Ureter (tissue), 1 donor: ENCODE data around the gene TPPP. TPM values are rescaled to one million over a fixed set of nuclear protein-coding genes. Genes with fewer than 3 reads are reported as not detected.
"Not testable (repeated sequence)": the region's sequence is repeated elsewhere in the genome, so short reads cannot be mapped to it uniquely, and the experiment has no call there.

Experiments
- DNase-seq: peaks from one replicate; pipeline ENCODE4 v3.0.0-alpha.2; 2020; ENCODE audit warnings: low spot score
- total RNA-seq: library from RNA; stranded (reverse); gene quantifications from one replicate; pipeline ENCODE4 v1.2.4, GENCODE V29; 2023
- donor health status: DM: yes; HTN: yes; CAD: no.

The TPPP gene
- total RNA-seq, 1 donor from 2014 or later, result 7.5 TPM

DNA sequence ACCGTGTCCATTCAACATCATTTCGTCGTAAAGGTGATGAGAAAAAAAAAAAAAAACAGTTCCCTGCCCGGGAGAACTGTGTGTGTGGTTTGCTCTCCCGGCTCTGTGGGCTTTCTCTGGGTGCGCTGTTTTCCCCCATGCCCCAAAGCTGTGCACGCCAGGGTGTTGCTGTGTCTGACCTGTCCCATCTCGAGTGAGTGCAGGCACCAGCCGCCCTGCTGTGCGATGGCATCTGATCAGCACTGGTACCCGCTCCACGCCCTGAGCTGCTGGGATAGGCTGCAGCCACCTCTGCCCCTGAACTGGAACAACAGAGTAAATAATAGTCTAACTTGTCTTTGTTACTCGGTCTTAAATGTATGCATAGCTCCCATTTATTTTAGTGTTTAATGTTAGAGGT is 47.7 kb downstream of the TPPP start:
- no peak for DNase-seq

DNA sequence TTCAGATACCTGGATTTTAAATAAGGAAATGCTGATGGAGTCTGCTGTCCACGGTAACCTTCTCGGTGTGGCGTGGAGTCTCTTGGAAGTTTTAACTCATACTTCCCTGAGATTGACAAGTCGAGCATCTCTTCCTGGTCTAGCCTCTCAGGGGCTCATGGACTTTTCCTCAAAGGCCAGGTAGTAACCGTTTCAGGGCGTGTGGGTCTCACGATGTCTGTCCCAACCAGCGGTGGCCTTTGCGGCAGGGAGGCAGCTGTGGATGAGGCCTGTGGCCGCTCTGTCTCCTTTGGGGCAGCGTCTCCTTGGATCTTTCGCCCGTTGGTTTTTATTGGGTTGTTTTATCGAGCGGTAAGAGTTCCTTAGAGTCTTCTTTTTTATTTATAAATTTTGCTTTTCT is 48.2 kb downstream of the TPPP start:
- no peak for DNase-seq

DNA sequence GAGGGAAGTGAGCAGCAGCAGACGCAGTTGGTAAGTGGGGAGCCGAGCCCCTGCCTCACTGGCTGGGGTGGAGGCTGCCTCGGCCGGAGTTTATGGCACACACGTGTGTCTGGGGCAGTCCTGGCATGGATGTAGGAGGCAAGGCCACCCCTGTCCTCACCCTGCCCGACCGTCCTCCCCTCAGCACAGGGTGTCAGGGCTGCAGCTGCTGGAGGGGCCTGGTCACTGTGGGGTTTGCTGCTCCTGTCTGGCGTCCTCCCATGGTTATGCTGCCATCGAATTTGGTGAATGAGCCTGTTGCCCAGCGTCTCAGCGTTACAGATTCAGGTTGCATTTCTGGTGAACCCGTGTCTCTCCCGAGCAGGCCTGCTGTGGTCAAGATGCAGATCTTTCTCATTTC is 48.6 kb downstream of the TPPP start:
- no peak for DNase-seq

DNA sequence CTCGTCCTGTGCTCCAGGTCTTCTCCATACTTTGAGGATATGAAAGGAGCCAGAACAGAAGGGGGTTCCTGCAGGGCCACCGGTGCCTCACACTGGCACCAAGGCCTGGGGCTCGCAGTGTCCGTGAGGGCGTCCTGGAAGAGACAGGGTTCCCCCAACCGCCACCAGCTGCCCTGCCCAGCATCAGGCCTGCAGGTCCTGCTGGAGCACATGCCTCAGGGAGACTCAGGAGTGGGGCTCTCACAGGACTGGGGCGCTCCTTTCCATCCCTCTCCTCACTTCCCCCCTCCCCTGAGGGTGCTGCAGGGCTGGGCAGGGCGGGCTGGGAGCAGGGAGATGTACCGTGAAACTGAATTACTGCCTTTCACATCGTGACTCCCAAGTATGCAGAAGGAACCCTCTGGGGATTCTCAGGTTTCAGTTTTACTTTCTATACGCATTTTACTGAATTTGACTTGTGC is 49.3 kb downstream of the TPPP start:
- no peak for DNase-seq

DNA sequence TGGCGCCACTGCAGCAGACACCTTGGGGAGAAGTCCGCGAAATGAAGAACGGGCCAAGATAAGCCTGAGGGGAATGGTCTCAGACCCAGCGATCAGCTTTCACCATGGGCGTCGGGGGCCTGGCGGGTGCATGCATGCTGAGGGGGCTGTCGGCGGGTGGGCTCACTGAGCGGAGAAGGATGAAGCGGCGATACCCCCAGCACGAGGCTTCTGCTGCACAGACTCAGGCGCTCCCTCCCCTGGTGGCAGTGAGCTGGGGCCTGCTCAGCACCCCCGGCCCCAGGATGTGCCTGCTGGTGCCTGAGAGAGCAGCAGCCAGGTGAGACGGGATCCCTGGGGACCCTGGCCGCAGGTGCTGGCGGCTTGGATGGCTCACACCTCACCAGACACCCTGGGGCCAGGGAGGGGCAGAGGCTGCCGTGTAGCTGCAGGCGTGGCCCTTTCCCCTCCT is 49.8 kb downstream of the TPPP start:
- no peak for DNase-seq

DNA sequence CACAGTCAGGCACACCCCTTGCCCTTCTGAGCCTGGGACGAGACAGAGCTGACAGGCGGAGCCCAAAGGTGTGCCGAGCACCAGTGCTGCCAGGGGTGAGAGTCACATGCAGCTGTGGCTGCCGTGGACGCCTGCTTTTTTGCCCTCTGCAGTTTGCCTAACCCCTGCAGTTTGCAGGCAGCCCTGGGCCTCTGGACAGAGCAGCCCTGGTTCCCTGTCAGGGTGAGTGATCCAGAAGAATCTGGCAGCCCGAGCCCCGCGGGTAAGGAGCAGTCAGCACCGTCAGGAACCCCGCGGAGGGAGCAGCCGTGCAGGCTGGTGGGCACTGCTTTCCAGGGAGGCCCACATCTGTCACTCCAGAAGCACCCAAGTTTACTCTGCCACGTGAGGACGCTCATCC is 50.7 kb downstream of the TPPP start:
- no peak for DNase-seq

DNA sequence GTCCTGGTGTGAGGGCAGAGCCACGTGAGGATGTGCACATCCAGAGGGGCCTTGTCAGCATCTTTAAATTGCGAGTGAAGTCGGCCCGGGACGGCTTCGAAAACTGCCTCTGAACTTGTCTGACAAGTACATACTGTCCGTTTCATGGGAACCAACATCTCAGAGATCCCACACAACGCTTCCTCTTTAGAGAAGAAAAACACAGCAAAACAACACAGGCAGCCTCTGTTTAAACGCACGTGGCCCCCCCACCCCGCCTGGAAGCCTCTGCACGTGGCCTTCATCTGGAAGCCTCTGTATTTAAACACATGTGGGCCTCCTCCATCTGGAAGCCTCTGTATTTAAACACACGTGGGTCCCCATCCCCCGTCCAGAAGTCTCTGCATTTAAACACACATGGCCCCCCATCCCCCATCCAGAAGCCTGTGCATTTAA is 51.8 kb downstream of the TPPP start:
- DNase-seq, result no peak

DNA sequence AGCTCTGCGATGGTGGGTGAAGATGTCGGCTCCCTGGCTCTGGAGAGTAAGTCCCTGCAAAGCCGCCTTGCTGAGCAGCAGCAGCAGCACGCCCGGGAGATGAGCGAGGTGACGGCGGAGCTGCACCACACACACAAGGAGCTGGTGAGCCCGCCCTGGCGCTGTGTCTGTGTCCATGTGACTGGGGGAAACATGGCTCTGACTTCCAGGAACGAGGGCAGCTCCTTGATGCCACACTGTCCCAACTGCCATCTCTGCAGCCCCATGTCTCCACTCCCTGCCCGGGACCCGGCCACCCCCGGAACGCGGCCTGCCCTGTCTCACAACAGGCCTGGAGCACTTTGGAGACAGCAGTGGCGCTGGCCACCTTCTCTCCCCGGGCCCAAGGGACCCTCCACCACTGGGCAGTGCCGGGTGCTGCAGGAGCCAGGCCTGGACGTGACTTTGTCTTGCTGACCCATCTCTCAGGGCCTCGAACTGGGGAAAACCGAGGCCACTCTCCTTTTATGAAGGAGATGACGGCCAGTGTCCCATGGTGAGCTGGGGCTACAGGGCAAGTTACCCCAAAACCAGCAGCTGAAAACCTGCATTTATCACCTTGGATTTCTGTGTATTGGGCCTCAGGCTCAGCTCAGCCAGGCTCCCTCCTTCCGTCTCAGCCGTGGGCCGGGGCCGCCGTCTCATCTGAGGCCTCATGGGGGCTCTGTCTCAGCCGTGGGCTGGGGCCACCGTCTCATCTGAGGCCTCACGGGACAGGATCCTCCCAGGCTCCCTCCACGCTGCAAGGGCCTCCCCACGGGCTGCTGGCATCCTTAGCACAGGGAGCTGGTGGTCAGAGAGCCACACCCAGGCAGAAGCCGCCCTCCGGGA is 52.5 kb downstream of the TPPP start:
- DNase-seq, result no peak

DNA sequence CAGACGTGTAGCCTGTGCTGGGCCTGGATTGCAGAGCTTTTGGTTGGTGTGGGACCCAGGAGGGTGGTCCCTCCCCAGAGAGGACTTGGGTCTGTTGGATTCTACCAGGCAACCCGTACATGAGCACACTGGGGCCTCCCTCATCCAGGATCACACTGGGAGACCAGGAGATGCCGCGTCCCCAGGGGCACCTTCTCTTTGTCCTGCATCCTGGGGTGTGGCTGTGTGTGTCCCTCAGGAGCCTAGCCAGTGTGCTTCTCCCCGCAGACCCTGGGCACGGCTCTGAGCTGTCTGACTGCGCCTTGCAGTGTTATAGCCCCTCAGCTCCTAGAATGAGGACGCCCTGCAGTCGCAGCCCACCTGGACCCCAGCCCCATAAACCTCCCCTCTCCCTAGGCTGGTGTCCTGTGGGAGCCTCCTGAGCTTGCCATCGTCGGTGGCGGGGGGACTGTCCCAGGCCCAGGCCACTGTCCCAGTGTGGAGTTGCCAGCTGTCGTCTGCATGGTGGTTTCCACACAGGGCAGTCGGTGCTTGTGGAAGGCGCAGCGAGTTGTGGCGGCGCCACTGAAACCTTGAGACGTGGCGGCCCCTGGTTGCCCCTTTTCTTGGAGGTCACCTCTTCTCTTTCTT is 53.5 kb downstream of the TPPP start:
- no peak for DNase-seq

DNA sequence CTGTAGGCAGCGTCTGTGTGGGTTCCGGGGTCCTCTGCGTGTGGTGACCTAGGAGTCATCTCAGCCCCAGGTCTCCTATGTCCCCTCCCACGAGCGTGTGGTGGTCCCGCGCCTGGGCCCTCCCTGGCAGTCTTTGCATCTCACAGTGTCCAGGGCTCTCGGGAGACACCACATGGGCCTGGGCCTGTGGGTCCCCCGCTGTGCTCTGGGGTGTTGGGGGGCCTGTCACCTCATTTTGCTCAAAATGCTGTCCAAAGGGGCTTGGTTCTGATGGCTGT is 54.0 kb downstream of the TPPP start:
- DNase-seq, result no peak

DNA sequence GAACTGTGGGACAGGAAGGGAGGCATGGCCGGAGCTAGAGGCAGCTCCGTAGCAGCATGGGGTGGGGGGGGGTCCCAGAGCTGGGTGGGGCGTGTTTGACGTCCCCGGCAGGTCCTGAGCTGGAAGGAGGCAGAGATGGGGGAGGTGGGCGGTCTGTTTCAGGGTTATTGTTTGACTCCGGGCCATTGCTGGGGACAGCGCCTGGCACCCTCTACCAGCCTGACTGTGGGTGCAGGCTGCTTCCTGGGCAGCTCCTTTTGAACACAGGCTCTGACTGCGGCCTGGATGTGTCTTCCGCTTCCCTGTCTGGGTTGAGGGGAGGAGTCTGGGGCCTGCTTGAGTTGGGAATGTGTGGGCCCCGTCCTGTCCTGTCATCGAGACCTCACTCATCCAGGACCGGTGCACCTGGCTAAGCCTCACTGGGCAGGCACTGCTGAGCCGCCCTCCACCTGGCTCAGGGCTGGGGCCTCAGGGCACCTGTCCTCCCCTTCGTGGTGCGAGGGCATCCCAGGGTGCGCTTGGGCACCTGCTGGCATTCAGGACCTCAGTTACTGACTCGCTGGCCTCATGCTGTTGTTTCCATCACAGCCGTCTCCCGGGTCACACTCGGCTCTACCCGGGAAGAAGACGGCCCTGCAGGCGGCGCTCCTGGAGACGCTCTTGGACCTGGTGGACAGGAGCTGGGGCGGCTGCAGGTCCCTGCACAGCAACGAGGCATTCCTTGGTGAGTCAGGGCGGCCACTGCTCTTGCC is 54.5 kb downstream of the TPPP start:
- no peak for DNase-seq

DNA sequence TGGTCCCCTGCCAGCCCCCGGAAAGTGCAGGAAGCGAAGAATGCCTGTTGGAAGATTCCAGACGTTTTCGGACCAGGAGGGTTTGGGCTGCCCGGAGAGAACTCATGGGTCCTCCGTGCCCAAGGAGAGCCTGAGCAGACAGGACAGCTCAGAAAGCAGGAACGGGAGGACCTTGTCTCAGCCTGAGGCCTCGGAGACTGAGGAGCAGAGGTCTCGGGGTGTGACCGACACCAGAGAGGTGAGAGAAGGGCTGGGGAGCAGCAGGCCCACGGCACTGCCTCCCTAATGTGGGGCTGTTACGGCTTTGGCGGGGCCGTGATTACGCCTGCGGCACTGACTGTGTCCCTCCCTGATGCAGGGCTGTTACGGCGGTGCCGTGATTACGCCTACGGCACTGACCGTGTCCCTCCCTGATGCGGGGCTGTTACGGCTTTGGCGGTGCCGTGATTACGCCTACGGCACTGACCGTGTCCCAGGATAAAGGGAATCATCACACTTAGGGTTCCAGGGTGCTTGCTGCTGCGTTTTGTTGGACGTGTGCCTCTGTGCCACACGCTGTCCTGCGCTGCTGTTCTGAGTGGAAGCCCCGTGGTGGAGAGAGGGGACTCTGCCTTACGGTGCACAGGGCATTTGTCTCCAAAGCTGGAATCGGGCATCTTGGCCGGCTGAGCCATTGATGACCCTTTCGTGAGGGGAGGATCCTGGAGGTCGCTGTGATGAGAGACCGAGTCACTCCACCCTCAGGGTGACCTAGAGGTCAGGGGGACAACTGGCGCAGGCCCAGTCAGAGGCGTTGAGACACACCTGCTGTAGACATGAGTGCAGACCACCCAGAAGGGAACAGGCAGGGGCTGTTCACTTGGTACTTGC is 55.3 kb downstream of the TPPP start:
- DNase-seq, result no peak

DNA sequence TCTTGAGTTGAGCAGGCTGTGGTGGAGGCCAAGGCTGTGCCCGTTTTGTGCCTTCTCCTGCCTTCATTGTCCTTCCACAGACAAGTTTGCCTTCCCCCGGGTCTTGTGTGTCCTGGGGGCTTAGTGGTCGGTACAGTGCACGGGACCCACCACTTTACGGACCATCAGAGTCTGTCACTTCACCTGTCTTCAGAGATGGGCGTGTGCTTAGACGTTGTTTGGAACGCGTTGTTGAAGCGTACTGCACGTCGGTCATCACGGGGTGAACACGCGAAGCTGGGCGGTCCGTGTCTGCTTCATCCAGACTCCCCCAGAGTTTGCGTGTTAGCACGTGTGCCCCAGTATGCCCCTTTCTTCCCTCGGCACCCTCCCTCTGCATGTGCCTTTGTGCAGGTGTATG is 56.2 kb downstream of the TPPP start:
- no peak for DNase-seq

DNA sequence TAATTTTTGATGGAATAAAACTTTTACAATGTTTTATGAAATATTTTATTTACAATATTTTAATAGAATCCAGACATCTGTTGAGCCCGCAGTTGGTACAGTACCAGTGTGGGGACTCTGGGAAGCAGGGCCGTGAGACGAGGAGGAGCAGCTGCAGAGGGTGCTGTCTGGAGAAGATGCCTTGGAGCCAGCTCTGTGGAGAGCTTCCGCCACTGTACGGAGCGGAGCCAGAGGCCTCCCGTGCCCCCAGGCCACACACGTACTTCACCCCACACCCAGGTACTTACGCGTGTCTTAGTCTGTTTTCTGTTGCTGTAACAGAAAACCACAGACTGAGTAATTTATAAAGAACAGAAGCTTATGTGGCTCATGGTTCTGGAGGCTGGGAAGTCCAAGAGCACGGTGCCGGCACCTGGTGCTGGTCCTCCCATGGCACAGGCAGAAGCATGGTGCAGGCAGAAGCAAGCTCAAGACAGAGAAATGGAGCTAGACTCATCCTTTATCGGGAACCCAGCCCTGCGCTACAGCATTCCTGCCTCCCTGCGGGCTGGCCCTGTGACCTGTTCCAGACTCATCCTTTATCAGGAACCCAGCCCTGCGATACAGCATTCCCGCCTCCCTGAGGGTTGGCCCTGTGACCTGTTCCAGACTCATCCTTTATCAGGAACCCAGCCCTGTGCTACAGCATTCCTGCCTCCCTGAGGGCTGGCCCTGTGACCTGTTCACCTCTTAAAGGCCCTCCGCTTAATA is 57.7 kb downstream of the TPPP start:
- DNase-seq, result no peak

DNA sequence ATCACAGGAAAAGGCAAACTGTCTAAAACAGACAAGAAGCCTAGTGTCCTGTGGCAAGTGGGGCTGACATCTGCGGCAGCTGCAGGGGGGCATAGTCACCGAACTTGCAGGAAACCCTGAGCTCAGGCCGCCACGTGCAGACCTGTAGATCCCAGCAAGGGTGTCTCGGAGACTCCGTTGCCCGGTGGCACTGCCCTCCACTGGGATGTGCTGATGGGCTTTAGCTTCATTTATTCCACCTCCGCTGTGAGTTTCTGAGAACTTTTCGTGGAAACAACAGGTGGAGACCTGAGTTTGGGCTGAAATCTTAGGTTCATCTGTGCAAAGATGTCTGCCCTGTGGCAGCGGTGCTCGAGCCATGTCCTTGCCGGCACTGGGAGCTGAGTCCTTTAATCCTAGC is 59.0 kb downstream of the TPPP start:
- DNase-seq, result no peak

DNA sequence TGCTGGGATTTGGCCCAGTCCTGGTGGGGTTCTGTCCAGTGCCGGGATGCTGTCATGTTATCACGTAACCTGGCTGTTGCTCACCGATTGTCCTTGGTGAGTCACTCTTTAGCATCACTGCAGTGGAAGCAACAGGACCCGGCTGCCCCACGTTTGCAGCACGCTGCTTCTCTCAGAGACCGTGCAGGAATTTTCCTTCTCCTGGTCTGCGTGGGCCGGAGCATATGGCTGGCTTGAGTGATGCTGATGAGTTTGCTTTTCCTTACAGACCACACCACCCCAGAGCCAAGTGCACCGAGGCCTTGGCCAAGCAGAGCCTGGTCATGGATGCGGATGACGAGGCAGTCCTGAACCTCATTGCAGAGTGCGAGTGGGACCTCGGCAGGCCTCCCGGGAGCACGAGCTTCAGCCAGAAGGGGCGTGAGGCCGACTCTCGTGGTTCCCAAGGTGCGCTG is 59.6 kb downstream of the TPPP start:
- no peak for DNase-seq

DNA sequence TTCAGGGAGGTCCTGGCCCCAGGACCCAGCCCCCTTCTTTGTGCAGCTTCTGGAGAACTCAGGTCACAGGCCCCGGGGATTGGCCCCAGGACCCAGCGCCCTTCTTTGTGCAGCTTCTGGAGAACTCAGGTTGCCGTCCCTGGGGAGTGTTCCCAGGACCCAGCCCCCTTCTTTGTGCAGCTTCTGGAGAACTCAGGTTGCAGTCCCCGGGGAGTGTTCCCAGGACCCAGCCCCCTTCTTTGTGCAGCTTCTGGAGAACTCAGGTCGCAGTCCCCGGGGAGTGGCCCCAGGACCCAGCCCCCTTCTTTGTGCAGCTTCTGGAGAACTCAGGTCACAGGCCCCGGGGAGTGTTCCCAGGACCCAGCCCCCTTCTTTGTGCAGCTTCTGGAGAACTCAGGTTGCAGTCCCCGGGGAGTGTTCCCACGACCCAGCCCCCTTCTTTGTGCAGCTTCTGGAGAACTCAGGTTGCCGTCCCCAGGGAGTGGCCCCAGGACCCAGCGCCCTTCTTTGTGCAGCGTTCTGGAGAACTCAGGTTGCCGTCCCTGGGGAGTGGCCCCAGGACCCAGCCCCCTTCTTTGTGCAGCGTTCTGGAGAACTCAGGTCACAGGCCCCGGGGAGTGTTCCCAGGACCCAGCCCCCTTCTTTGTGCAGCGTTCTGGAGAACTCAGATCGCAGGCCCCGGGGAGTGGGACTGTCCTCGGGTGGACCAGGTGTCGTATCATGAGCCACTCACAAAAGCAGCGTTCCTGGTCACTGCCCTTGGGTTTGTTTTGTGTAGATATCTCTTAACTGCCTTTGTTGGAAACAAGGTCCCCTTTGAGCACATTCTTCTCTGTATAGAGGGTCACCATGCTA is 64.6 kb downstream of the TPPP start:
- not testable (repeated sequence) for DNase-seq

DNA sequence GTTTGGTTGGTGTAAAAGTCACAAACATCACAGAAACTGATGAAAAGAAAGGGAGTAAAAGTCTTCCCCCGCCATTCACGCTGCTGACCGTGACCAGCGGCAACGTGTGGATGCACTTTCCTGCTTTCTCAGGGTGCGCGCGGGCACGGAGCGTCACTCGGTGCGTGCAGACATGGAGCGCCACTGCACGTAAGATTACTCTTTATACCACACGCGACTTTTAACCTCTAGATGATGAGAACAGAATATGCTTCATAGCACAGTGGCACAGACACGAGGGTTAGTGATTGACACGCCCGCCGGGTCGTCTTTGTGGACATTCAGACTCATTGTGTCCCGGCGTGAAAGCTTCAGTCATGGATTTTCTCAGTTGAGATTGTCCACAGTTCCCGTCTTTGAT is 65.3 kb downstream of the TPPP start:
- no peak for DNase-seq

DNA sequence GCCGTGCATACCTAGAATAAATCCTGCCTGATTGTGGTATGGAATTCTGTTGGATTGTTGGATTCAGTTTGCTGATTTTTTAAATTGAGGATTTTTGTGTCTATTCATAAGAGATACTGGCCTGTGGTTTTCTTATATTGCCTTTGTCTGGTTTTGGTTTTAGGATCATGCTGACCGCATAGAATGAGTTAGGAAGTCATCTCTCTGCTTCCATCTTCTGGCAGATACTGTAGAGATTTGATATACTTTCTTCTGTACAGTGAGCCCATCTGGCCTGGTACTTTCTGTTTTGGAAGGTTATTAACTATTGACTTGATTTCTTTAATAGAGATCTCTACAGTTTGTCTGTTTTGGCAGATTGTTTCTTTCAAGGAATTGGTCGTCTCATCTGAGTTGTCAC is 66.3 kb downstream of the TPPP start:
- DNase-seq, result no peak

DNA sequence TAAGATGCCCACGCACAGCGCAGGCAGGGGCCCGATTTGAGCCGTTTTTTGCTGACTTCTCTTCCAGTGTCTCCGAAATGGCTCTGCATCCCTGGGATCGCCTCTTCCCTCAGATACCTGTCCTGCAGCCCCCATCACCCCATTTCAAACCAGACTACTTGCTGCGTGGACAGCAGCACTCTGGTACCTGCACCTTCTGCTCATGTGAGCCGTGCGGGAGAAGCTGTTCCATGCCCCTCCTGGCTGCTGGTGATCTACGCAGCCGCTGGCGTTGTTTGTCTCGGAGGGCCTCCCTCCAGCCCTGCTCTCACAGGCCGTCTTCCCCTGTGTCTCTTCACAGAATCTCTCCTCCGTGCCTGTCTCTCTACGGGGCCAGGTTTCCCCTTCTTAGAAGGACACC is 67.6 kb downstream of the TPPP start:
- DNase-seq, result no peak
